Brain microvascular endothelial cell (primary cell): ENCODE data around the gene TRAF1.

Experiments used
- DNase-seq: peaks from one replicate; pipeline ENCODE4 v3.0.0-alpha.2; 2020
- H3K27ac ChIP-seq: fragments of 250-450 bp; sonication (Bioruptor Pico); 2 replicates; pipeline ENCODE4 v1.5.1; 2020; ENCODE audit warnings: mild to moderate bottlenecking, moderate library complexity
- H3K27me3 ChIP-seq: fragments of 250-450 bp; sonication (Bioruptor Pico); replicated peaks from 2 replicates; pipeline ENCODE4 v1.5.1; 2020; ENCODE audit warnings: mild to moderate bottlenecking
- H3K36me3 ChIP-seq: fragments of 250-450 bp; sonication (Bioruptor Pico); replicated peaks from 2 replicates; pipeline ENCODE4 v1.5.1; 2020; ENCODE audit warnings: mild to moderate bottlenecking
- H3K4me3 ChIP-seq: 2 replicates; pipeline ENCODE4 v1.5.1; 2011; ENCODE audit warnings: low read depth, mild to moderate bottlenecking, control low read depth, low read length, moderate library complexity
- CTCF ChIP-seq: IDR thresholded peaks from 2 replicates; pipeline ENCODE4 v1.5.1; 2011; ENCODE audit warnings: low read depth, mild to moderate bottlenecking, moderate library complexity, low read length, control low read depth, inconsistent platforms; ENCODE audit errors: missing control alignments
- in situ Hi-C: cut with HindIII; loops from 2 replicates; pipeline ENCODE4 v1.10.0; 2017; ENCODE audit warnings: low sequenced_read_pairs, low pct_ligation_motif_present

TRAF1 gene

GRCh38 chr9:120875954-120876841 is 50.4 kb downstream of the TRAF1 start:
- in situ Hi-C loops: no loop called here
- peak; percentile 75 for DNase-seq
- H3K27ac ChIP-seq: peak overlapping the region; percentile 36
- H3K27me3 ChIP-seq: no peaks in the 10 kb centered on the region
- H3K36me3 ChIP-seq: peaks cover 2% of the 10 kb centered on the region
- peak overlapping the region; percentile 70 for H3K4me3 ChIP-seq
- peak; percentile 24 for TF ChIP-seq CTCF

- TF ChIP-seq CTCF: no peak
- peaks cover 2% of the 10 kb centered on the region for H3K36me3 ChIP-seq
- H3K27ac ChIP-seq: peak overlapping the region; percentile 36
- peak overlapping the region; percentile 70 for H3K4me3 ChIP-seq
- no peaks in the 10 kb centered on the region for H3K27me3 ChIP-seq
- in situ Hi-C loops: no loop called here
- no peak for DNase-seq
These were observed 51.0 kb downstream of the TRAF1 start for GRCh38 chr9:120875643-120875953.

GRCh38 chr9:120875195-120875565 is 51.4 kb downstream of the TRAF1 start:
- in situ Hi-C loops: no loop called here
- no peak overlapping the region for H3K27ac ChIP-seq
- no peak for TF ChIP-seq CTCF
- no peak overlapping the region for H3K4me3 ChIP-seq
- DNase-seq: no peak
- peaks cover 2% of the 10 kb centered on the region for H3K36me3 ChIP-seq
- H3K27me3 ChIP-seq: no peaks in the 10 kb centered on the region

- no peaks in the 10 kb centered on the region for H3K27me3 ChIP-seq
- H3K27ac ChIP-seq: no peak overlapping the region
- in situ Hi-C loops: no loop called here
- H3K4me3 ChIP-seq: no peak overlapping the region
- TF ChIP-seq CTCF: no peak
- no peak for DNase-seq
- H3K36me3 ChIP-seq: peaks cover 2% of the 10 kb centered on the region
These were observed 52.1 kb downstream of the TRAF1 start for GRCh38 chr9:120874226-120875194.

GRCh38 chr9:120873512-120873911 is 53.1 kb downstream of the TRAF1 start:
- TF ChIP-seq CTCF: no peak
- no peak for DNase-seq
- in situ Hi-C loops: no loop called here
- H3K27me3 ChIP-seq: no peaks in the 10 kb centered on the region
- no peak overlapping the region for H3K4me3 ChIP-seq
- no peak overlapping the region for H3K27ac ChIP-seq
- H3K36me3 ChIP-seq: peaks cover 2% of the 10 kb centered on the region
